ENCODE results near the gene PYY.

DNA sequence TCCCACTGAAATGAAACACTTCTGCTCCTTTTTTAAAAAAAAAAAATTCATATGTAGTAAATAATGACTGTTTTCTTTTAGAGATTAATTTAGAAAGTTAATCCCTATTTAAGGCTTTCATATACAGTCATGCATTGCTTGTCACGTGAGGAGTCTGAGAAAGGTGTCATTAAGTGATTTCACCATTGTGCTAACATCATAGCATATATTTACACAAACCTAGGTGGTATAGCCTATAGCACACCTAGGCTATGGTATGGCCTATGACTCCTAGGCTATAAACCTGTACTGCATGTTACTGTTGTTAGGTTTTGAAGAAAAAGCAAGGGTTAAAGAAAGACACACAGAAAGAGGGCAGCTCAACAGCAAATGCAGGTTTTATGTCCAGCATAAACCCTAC lies 25.1 kb downstream of the PYY start:
- TF ChIP-seq POLR2AphosphoS5 (IDR thresholded peaks at IDR 0.05; ENCODE audit: low read depth, low read length) (no peak), PAX5 (IDR thresholded peaks at IDR 0.05; ENCODE audit: insufficient read depth, low read length, severe bottlenecking) (no peak), SPI1 (IDR thresholded peaks at IDR 0.05; ENCODE audit: low read depth, low read length) (no peak), TAF1 (IDR thresholded peaks at IDR 0.05; ENCODE audit: low read depth, low read length) (no peak), POU2F2 (IDR thresholded peaks at IDR 0.05; ENCODE audit: low read depth, low read length) (no peak)

All from GM12891 (cell line).